Neural cell (in vitro differentiated cells): ENCODE results near the gene JPH2.

ENCODE experiments used
- CTCF ChIP-seq: fragments of 450-650 bp; IDR thresholded peaks from 2 replicates; pipeline ENCODE4 v1.5.1; 2014; ENCODE audit warnings: antibody characterized with exemption, mild to moderate bottlenecking, moderate library complexity; ENCODE audit not compliant: poor library complexity, severe bottlenecking
- EZH2 ChIP-seq: fragments of 200-600, 300-800 bp; shearing (Covaris generic), sonication (generic); IDR thresholded peaks from 2 replicates; pipeline ENCODE4 v1.6.1; 2014; ENCODE audit warnings: antibody characterized with exemption, low read length, borderline replicate concordance, mild to moderate bottlenecking; ENCODE audit not compliant: insufficient read depth, poor library complexity, severe bottlenecking
- RAD21 ChIP-seq: fragments of 450-650 bp; conservative IDR thresholded peaks from 2 replicates; pipeline ENCODE4 v1.6.1; 2014; ENCODE audit warnings: antibody characterized with exemption, mild to moderate bottlenecking, moderate library complexity

- TF ChIP-seq CTCF (no peak), RAD21 (no peak), EZH2 (no peak)
These were observed 66.1 kb downstream of the JPH2 start for GRCh38 chr20:44120676-44121425.
